Endodermal cell (in vitro differentiated cells): ENCODE measurements around the gene TM2D3. TPM values are rescaled to one million over a fixed set of nuclear protein-coding genes. Genes with fewer than 3 reads are reported as not detected.

Experiments used
- DNase-seq: peaks from one replicate; pipeline ENCODE4 v3.0.0-alpha.2; 2017
- H3K27ac ChIP-seq: 2 replicates; pipeline ENCODE4 v1.5.1; 2013; ENCODE audit warnings: mild to moderate bottlenecking, low read depth, low read length, moderate library complexity
- H3K27me3 ChIP-seq: 2 replicates; pipeline ENCODE4 v1.6.1; 2013; ENCODE audit warnings: mild to moderate bottlenecking, low read length, moderate library complexity; ENCODE audit not compliant: insufficient read depth, control insufficient read depth, poor library complexity, severe bottlenecking
- H3K36me3 ChIP-seq: 2 replicates; pipeline ENCODE4 v1.7.0; 2013; ENCODE audit warnings: mild to moderate bottlenecking, low read length, moderate library complexity; ENCODE audit not compliant: control insufficient read depth, insufficient read depth
- H3K4me1 ChIP-seq: one replicate; pipeline ENCODE4 v1.7.0; 2013; ENCODE audit warnings: low read length; ENCODE audit not compliant: control insufficient read depth, insufficient read depth
- H3K4me3 ChIP-seq: 2 replicates; pipeline ENCODE4 v1.5.1; 2013; ENCODE audit warnings: mild to moderate bottlenecking, low read length, moderate library complexity
- H3K9ac ChIP-seq: 2 replicates; pipeline ENCODE4 v1.6.1; 2013; ENCODE audit warnings: mild to moderate bottlenecking, low read length, moderate library complexity; ENCODE audit not compliant: poor library complexity, severe bottlenecking; ENCODE audit errors: extremely low read depth
- H3K9me3 ChIP-seq: 2 replicates; pipeline ENCODE4 v1.6.1; 2013; ENCODE audit warnings: mild to moderate bottlenecking, low read length, moderate library complexity; ENCODE audit not compliant: control insufficient read depth
- H3K27ac Mint-ChIP-seq: 2 replicates; pipeline ENCODE4 v1.8.0; 2020; ENCODE audit warnings: mixed read lengths
- H3K27me3 Mint-ChIP-seq: 2 replicates; pipeline ENCODE4 v1.8.0; 2021; ENCODE audit warnings: mild to moderate bottlenecking, mixed read lengths; ENCODE audit not compliant: insufficient read depth
- H3K36me3 Mint-ChIP-seq: 2 replicates; pipeline ENCODE4 v1.8.0; 2020; ENCODE audit warnings: low read depth, mixed read lengths
- H3K4me1 Mint-ChIP-seq: 2 replicates; pipeline ENCODE4 v1.8.0; 2020; ENCODE audit warnings: mixed read lengths
- H3K4me3 Mint-ChIP-seq: 2 replicates; pipeline ENCODE4 v1.8.0; 2020; ENCODE audit warnings: mild to moderate bottlenecking, moderate library complexity, mixed read lengths
- H3K9me3 Mint-ChIP-seq: 2 replicates; pipeline ENCODE4 v1.8.0; 2020; ENCODE audit warnings: mild to moderate bottlenecking, mixed read lengths
- WGBS, 2 experiments: methylation state at CpG; one replicate each; pipeline versions ENCODE4 v1.1.5 to v1.1.7; 2013; ENCODE audit warnings: missing lambda C conversion rate in 2 of 2, mixed read lengths in 1 of 2; ENCODE audit not compliant: insufficient coverage in 1 of 2, insufficient read length in 1 of 2; 5-methylcytosine and 5-hydroxymethylcytosine counted together
- total RNA-seq, 2 donors: library from RNA; stranded (reverse); fragmentation: NEBNext Ultra II Directional in 1 of 2; extraction: Animal tissue kit (Norgen Biotek cat#: 25700) in 1 of 2; gene quantifications; 2 replicates in 1 of 2; 3 replicates in 1 of 2; pipeline ENCODE4 v1.2.1, GENCODE V29; 2021
- TF ChIP-seq, protein P1 (sequence below): fragments of 200-600 bp; sonication (generic); conservative IDR thresholded peaks from 2 replicates; pipeline ENCODE4 v1.5.0; 2021; ENCODE audit warnings: antibody characterized with exemption, mild to moderate bottlenecking

The TM2D3 gene
- total RNA-seq, 2 donors from 2014 or later: 33.4 to 34.0 TPM

DNA sequence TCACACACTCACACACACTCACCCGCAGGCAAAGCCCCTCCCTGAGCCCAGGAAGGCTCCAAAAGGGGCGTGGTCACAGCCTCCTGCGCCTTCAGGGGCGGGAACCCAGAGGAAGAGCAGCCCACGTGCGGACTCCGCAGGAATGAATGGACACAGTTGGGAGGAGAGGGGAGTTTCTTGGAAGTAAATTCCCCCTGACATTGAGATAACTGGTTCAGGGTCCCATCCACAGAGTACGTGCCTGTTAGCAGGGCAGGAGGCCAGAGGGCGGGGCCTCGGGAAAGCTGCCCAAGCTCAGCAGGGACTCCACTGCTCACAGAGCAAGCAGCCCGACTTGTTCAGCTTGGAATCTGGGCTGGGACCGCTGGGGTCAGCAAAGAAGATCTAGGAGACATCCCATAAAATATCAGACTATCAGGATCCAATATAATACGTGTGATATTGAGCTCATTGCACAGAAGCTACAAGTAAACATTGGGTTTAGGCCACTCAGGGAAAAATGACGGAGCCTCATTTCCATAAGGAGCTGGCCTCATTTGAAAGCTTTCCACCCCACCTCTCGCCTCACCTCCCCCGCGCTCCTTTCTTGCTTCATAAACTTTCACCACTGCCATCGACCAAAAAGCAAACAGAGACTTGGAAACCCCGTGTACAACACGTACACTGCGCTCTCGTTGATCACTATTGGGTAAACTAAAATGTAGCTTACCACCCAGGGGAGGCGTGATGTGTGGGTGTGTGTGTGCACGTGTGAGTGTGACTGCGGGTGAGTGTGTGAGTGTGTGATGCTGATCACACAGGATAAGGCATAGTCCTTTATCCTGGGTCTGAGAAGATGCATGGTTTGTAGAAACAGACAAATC lies 36.0 kb downstream of the TM2D3 start:
- H3K4me1 ChIP-seq: peaks cover 3% of the 10 kb centered on the region
- peak overlapping the region; percentile 49 for H3K4me3 Mint-ChIP-seq
- peak; percentile 89 for DNase-seq
- no peak overlapping the region for H3K9ac ChIP-seq
- H3K4me3 ChIP-seq: no peak overlapping the region
- 38 to 48% methylated on average over 15 to 25 of the region's 25 CpGs for WGBS, 2 experiments
- H3K27me3 Mint-ChIP-seq: peaks cover 19% of the 10 kb centered on the region
- peaks cover 14% of the 10 kb centered on the region for H3K4me1 Mint-ChIP-seq
- H3K36me3 Mint-ChIP-seq: no peaks in the 10 kb centered on the region
- no peaks in the 10 kb centered on the region for H3K9me3 Mint-ChIP-seq
- no peak overlapping the region for H3K27ac Mint-ChIP-seq
- TF ChIP-seq, protein P1, sequence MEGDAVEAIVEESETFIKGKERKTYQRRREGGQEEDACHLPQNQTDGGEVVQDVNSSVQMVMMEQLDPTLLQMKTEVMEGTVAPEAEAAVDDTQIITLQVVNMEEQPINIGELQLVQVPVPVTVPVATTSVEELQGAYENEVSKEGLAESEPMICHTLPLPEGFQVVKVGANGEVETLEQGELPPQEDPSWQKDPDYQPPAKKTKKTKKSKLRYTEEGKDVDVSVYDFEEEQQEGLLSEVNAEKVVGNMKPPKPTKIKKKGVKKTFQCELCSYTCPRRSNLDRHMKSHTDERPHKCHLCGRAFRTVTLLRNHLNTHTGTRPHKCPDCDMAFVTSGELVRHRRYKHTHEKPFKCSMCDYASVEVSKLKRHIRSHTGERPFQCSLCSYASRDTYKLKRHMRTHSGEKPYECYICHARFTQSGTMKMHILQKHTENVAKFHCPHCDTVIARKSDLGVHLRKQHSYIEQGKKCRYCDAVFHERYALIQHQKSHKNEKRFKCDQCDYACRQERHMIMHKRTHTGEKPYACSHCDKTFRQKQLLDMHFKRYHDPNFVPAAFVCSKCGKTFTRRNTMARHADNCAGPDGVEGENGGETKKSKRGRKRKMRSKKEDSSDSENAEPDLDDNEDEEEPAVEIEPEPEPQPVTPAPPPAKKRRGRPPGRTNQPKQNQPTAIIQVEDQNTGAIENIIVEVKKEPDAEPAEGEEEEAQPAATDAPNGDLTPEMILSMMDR: no peak
- H3K27me3 ChIP-seq: no peaks in the 10 kb centered on the region
- no peak overlapping the region for H3K27ac ChIP-seq
- H3K36me3 ChIP-seq: no peaks in the 10 kb centered on the region
- no peaks in the 10 kb centered on the region for H3K9me3 ChIP-seq

- Histone ChIP-seq H3K9me3 (no peaks in the 10 kb centered on the region), H3K27ac (no peak overlapping the region), H3K4me1 (peaks cover 3% of the 10 kb centered on the region), H3K36me3 (no peaks in the 10 kb centered on the region), H3K4me3 (no peak overlapping the region), H3K27me3 (no peaks in the 10 kb centered on the region), H3K9ac (no peak overlapping the region)
- Mint-ChIP-seq H3K27ac (no peak overlapping the region), H3K9me3 (no peaks in the 10 kb centered on the region), H3K27me3 (peaks cover 19% of the 10 kb centered on the region), H3K4me1 (peaks cover 14% of the 10 kb centered on the region), H3K4me3 (peak overlapping the region; percentile 49), H3K36me3 (no peaks in the 10 kb centered on the region)
- DNase-seq: no peak
- 77 to 96% methylated on average over 9 to 15 of the region's 15 CpGs for WGBS, 2 experiments
- TF ChIP-seq, protein P1: no peak
Observed at GRCh38 chr15:101615414-101615985, 36.7 kb downstream of the TM2D3 start.

- WGBS, 2 experiments: 90 to 95% methylated on average over 2 to 11 of the region's 11 CpGs
- H3K4me3 Mint-ChIP-seq: no peak overlapping the region
- peak overlapping the region; percentile 55 for H3K27ac ChIP-seq
Observed at GRCh38 chr15:101614761-101615160, 37.4 kb downstream of the TM2D3 start.

More at GRCh38 chr15:101614761-101615160, 37.4 kb downstream of the TM2D3 start:
- no peak overlapping the region for H3K9ac ChIP-seq
- no peaks in the 10 kb centered on the region for H3K36me3 ChIP-seq
- no peak overlapping the region for H3K27ac Mint-ChIP-seq
- no peaks in the 10 kb centered on the region for H3K9me3 Mint-ChIP-seq
- H3K36me3 Mint-ChIP-seq: no peaks in the 10 kb centered on the region
- H3K9me3 ChIP-seq: no peaks in the 10 kb centered on the region
- H3K4me1 ChIP-seq: peaks cover 3% of the 10 kb centered on the region
- no peak for DNase-seq
- peaks cover 14% of the 10 kb centered on the region for H3K4me1 Mint-ChIP-seq
- H3K27me3 ChIP-seq: no peaks in the 10 kb centered on the region
- peaks cover 19% of the 10 kb centered on the region for H3K27me3 Mint-ChIP-seq
- TF ChIP-seq, protein P1: no peak
- no peak overlapping the region for H3K4me3 ChIP-seq
